AG04450 (cell line): ENCODE results near the gene WDCP. TPM values are rescaled to one million over a fixed set of nuclear protein-coding genes. Genes with fewer than 3 reads are reported as not detected.
"Not testable (repeated sequence)": the region's sequence is repeated elsewhere in the genome, so short reads cannot be mapped to it uniquely, and the experiment has no call there.

Experiments
- CTCF ChIA-PET: fragments of 300-600, 350-600 bp; formaldehyde crosslinking; extraction: SDS; loops from one replicate; lab custom pipeline; 2022; ENCODE audit warnings: antibody characterized with exemption, inconsistent platforms; lab: Charles Lee
- POLR2A ChIA-PET: fragments of 350-600 bp; formaldehyde crosslinking; extraction: SDS; loops from one replicate; lab custom pipeline; 2021; ENCODE audit warnings: antibody characterized with exemption, inconsistent platforms; lab: Yijun Ruan, JAX
- DNase-seq: peaks from one replicate; pipeline ENCODE4 v3.0.0-alpha.2; 2011; ENCODE audit warnings: low read depth, low spot score
- H3K27ac ChIP-seq: one replicate; pipeline ENCODE4 v1.5.1; 2012; ENCODE audit warnings: low read depth, low read length, control low read depth
- H3K27me3 ChIP-seq: one replicate; pipeline ENCODE4 v1.6.0; 2012; ENCODE audit warnings: low read length; ENCODE audit not compliant: control insufficient read depth, insufficient read depth
- H3K4me3 ChIP-seq: 2 replicates; pipeline ENCODE4 v1.5.1; 2011; ENCODE audit warnings: mild to moderate bottlenecking, low read depth, low read length, control low read depth
- H3K9me3 ChIP-seq: 2 replicates; pipeline ENCODE4 v1.5.1; 2012; ENCODE audit warnings: low read length; ENCODE audit not compliant: control insufficient read depth, insufficient read depth
- polyA plus RNA-seq: library from polyadenylated mRNA; depleted of rRNA; stranded (reverse); fragments of >200 nt; gene quantifications from 2 replicates; pipeline ENCODE4 v1.2.3, GENCODE V29; 2011
- TF ChIP-seq, protein P1 (sequence below): IDR thresholded peaks from 2 replicates; pipeline ENCODE4 v1.5.1; 2011; ENCODE audit warnings: low read depth, low read length, control low read depth, inconsistent platforms

WDCP gene
- polyA plus RNA-seq, 1 experiment: 16.1 TPM

DNA sequence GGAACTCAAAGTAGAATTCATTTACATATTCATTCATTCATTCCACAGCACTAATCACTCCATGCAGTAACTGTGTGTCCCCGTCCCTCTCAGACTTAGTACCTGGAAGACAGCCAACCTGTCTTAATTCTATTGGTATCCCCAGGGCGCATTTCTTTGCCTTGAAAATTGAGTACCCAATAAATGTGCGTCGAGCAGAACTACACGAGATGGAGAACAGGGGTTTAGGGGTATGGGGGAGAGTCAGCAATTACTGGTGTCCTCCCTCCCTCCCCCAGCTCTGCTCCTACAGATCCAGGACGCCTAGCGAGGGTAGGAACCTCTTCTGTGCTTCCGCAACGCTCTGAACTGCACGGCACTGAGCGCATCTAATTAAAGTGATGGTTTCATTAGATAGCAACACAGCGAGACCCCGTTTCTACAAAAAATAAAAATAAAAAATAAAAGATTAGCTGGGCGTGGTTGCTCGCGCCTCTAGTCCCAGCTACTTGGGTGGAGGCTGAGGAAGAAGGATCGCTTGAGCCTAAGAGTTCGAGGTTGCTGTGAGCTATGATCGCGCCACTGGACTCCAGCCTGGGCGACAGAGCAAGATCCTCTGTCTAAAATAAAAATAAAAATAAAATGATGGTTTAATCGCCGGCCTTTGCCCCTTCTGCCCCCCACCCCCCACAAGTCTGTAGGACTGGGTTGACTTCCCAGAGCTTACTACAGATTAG lies 1.7 kb upstream of the WDCP start:
- no peaks in the 10 kb centered on the region; the same call in 1 of the 2 replicates for H3K9me3 ChIP-seq
- no peaks in the 10 kb centered on the region for H3K27me3 ChIP-seq
- no peak for DNase-seq
- no peak overlapping the region for H3K27ac ChIP-seq
- H3K4me3 ChIP-seq: peak overlapping the region; percentile 68
- ChIA-PET CTCF (no interaction called here), POLR2A (interaction anchor here (0.6 to 2.2 kb wide), 4 partner anchors 27 to 122 kb away, joined by 3 to 9 read pairs (median 6); partner anchors contain the start of genes ATAD2B and SF3B6)
- TF ChIP-seq, protein P1, sequence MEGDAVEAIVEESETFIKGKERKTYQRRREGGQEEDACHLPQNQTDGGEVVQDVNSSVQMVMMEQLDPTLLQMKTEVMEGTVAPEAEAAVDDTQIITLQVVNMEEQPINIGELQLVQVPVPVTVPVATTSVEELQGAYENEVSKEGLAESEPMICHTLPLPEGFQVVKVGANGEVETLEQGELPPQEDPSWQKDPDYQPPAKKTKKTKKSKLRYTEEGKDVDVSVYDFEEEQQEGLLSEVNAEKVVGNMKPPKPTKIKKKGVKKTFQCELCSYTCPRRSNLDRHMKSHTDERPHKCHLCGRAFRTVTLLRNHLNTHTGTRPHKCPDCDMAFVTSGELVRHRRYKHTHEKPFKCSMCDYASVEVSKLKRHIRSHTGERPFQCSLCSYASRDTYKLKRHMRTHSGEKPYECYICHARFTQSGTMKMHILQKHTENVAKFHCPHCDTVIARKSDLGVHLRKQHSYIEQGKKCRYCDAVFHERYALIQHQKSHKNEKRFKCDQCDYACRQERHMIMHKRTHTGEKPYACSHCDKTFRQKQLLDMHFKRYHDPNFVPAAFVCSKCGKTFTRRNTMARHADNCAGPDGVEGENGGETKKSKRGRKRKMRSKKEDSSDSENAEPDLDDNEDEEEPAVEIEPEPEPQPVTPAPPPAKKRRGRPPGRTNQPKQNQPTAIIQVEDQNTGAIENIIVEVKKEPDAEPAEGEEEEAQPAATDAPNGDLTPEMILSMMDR: no peak

DNA sequence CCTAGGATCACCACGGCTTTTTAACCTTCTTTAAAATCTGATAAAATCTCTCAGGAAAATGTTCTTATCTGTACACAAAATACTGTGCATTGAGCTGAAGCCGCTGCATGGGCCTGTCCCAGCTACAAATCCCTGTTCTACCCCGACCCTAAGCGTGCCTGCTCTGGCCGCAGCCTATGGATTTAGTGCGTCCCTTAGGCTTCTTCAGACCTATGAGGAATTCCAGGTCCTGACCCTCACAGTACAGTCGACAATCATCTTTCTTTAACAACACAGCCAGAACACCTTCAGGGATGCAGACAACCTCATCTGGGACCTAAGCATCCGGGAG lies 477 bp upstream of the WDCP start:
- TF ChIP-seq, protein P1: no peak
- CTCF ChIA-PET: interaction anchor here (1.1 to 2.1 kb wide), 4 partner anchors 23 to 223 kb away, joined by 3 to 8 read pairs (median 6); partner anchors contain the start of genes ATAD2B and TP53I3
- H3K4me3 ChIP-seq: no peak overlapping the region; the same call in 1 of the 2 replicates

DNA sequence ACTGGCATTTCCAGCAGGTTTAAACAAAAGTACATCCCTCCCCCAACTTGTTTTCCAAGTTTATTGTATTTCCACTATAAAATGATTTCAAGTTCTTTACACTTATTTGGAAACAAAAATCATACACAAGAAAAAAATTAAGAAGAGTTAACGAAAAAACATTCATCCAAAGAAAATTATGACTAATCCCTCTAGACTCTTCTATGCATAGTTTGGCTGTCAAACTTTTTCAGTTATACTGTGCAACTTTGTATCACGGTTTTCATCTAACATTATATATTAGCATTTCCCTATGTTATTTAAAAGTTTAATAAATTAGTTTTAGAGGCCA lies 627 bp downstream of the WDCP start:
- CTCF ChIA-PET: interaction anchor here (0.6 to 2.1 kb wide), 4 partner anchors 37 to 222 kb away, joined by 3 to 8 read pairs (median 6); partner anchors contain the start of genes ATAD2B and TP53I3
- TF ChIP-seq, protein P1: no peak
- POLR2A ChIA-PET: interaction anchor here (0.6 to 1.5 kb wide), 4 partner anchors 38 to 338 kb away, joined by 5 to 9 read pairs (median 7); partner anchors contain the start of genes ATAD2B and TP53I3
- Histone ChIP-seq H3K9me3 (no peaks in the 10 kb centered on the region; the same call in 1 of the 2 replicates), H3K4me3 (peak overlapping the region; percentile 91), H3K27ac (no peak overlapping the region), H3K27me3 (no peaks in the 10 kb centered on the region)
- no peak for DNase-seq

More for the DNA sequence above, 477 bp upstream of the WDCP start:
- Histone ChIP-seq H3K27me3 (no peaks in the 10 kb centered on the region), H3K9me3 (no peaks in the 10 kb centered on the region; the same call in 1 of the 2 replicates), H3K27ac (no peak overlapping the region)
- POLR2A ChIA-PET: interaction anchor here (0.6 to 1.5 kb wide), 11 partner anchors 8 to 223 kb away, joined by 3 to 18 read pairs (median 4); partner anchors contain the start of genes ATAD2B, SF3B6 and TP53I3
- DNase-seq: no peak

DNA sequence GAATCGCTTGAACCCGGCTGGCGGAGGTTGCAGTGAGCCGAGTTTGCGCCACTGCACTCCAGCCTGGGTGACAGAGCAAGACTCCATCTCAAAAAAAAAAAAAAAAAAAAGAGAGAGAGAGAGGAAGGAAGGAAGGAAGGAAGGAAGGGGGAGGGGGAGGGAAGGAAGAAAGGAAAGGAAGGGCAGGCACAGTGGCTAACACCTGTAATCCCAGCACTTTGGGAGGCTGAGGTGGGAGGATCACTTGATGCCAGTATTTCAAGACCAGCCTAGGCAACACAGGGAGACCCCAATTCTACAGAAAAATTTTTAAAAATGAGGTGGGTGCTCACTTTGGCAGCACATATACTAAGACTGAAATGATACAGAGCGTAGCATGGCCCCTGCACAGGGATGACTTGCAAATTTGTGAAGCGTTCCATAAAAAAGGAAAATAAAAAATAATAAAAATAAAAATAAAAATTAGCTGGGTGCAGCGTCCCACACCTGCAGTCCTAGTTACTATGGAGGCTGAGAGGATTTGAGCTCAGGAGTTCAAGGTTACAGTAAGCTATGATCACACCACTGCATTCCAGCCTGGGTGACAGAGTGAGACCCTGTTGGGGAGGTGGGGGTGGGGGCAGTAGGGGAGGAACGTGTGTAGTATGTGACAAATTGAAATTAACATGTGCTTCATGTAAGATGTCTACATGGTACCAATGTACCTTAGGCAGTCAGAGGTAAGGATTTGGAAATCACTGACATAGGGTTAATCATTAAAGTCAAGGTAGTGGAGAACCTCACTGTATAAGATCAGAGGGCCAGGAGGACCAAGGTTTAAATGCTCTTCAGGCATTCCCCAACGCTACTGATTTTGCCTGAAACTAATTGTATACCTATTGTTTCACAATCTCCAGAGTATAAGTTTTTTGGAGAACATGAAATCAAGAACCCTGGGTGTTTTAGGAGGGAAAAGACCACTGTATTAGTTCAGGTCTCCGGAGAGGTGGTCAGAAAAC lies 1.4 kb downstream of the WDCP start:
- CTCF ChIA-PET: interaction anchor here (0.5 to 2.1 kb wide), 4 partner anchors 36 to 221 kb away, joined by 3 to 6 read pairs (median 4); partner anchors contain the start of genes ATAD2B and MFSD2B
- Histone ChIP-seq H3K27ac (no peak overlapping the region), H3K27me3 (no peaks in the 10 kb centered on the region), H3K9me3 (no peaks in the 10 kb centered on the region; the same call in 1 of the 2 replicates), H3K4me3 (peak overlapping the region; percentile 91)
- TF ChIP-seq, protein P1: no peak
- DNase-seq: no peak
- POLR2A ChIA-PET: interaction anchor here (0.7 kb wide), 1 partner anchor 262 kb away, joined by 6 read pairs; no protein-coding TSS in a partner anchor

DNA sequence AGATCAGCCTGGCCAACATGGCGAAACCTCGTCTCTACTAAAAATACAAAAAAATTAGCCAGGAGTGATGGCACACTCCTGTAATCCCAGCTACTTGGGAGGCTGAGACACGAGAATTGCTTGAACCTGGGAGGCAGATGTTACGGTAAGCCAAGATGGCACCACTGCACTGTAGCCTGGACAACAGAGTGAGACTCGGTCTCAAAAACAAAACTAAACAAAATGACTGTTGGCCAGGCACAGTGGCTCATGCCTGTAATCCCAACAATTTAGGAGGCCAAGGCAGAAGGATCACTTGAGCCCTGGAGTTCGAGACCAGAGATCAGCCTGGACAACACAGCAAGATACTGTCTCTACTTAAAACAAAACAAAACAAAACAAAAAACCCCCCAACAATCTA lies 4.1 kb downstream of the WDCP start:
- H3K27ac ChIP-seq, DNase-seq, CTCF ChIA-PET, H3K9me3 ChIP-seq, H3K4me3 ChIP-seq, H3K27me3 ChIP-seq, POLR2A ChIA-PET: not testable (repeated sequence)
